Upper lobe of left lung (tissue), 4 donors: ENCODE measurements around the gene SLC29A3.

ENCODE experiments used
- CTCF ChIP-seq, 6 experiments: fragments of 450-650 bp in 4 of 6; fragments of 200-600 bp in 2 of 6; sonication (generic) in 2 of 6; IDR thresholded peaks; one replicate each; pipeline ENCODE4 v1.5.1; 2016 to 2019; ENCODE audit warnings: antibody characterized with exemption in 6 of 6
- EP300 ChIP-seq, 4 donors: sonication (generic); formaldehyde crosslinking; IDR thresholded peaks; one replicate each; pipeline ENCODE4 v1.5.1; 2017; ENCODE audit warnings: antibody characterized with exemption in 4 of 4, control low read depth in 2 of 4

GRCh38 chr10:71278691-71279588 lies 40.1 kb upstream of the SLC29A3 start:
- TF ChIP-seq CTCF (IDR thresholded peaks at IDR 0.05) (no peak), EP300 (IDR thresholded peaks at IDR 0.05) (no peak)
